Left cardiac atrium (tissue), 4 donors: ENCODE measurements around the gene PAXIP1. TPM values are rescaled to one million over a fixed set of nuclear protein-coding genes. Genes with fewer than 3 reads are reported as not detected.
"Not testable (repeated sequence)": the region's sequence is repeated elsewhere in the genome, so short reads cannot be mapped to it uniquely, and the experiment has no call there.

ENCODE experiments used
- ATAC-seq, 2 donors: fragments of 200-7000 bp; cut with Tn5 transposase; one replicate each; pipeline ENCODE4 v1.9.1; 2020; ENCODE audit warnings: mild to moderate bottlenecking in 2 of 2, moderate library complexity in 2 of 2
- DNase-seq: peaks from one replicate; pipeline ENCODE4 v3.0.0-alpha.2; 2020
- intact Hi-C, 2 donors: fragments of 100-400 bp; cut with DNase I; formaldehyde crosslinking; loops; one replicate each; pipeline versions ENCODE4 v1.14.1 to v1.15.1; 2022 to 2023
- long read RNA-seq: library from polyadenylated mRNA; unstranded; transcript quantifications from one replicate; pipeline ENCODE4 v2.0.0, GENCODE V29; 2021
- total RNA-seq, 2 donors: library from RNA; stranded (reverse); fragmentation: NEBNext Ultra II Directional; extraction: Animal tissue kit (Norgen Biotek cat#: 25700); gene quantifications; one replicate each; pipeline ENCODE4 v1.2.1, GENCODE V29; 2021
- donor health status: DM: no; HTN: yes; CAD: no.
- donor health status: DM: no; HTN: yes; CAD: no; lungs with severe emphysema.
- donor health status: DM: yes; HTN: yes; CAD: no.
- donor health status: Dilated cardiomyopathy.

PAXIP1 gene
- total RNA-seq, result 1 to 10 TPM; 7.9 to 8.7 TPM
- long read RNA-seq, partial matches to known transcripts, result 2 of 3 reads
- long read RNA-seq, other reads (novel, unspliced or antisense), result 0 of 3 reads

- intact Hi-C loops, result no loop called here
- DNase-seq, result no peak
- ATAC-seq, result peak; percentile 82 to 83
Measured at GRCh38 chr7:155003092-155003375, at the start of gene PAXIP1. Gene PAXIP1 (minus strand): TSS chr7:155003124. CDS start chr7:155002929, 195 bp downstream.

GRCh38 chr7:155051355-155051754 lies 48.4 kb upstream of the PAXIP1 start:
- intact Hi-C loops, result no loop called here
- no peak for DNase-seq
- no peak for ATAC-seq

GRCh38 chr7:155048006-155048405 lies 45.1 kb upstream of the PAXIP1 start:
- DNase-seq, result no peak
- no peak for ATAC-seq
- intact Hi-C loops, result no loop called here

- DNase-seq, result no peak
- no peak for ATAC-seq
- intact Hi-C loops, result no loop called here
Measured at GRCh38 chr7:155043756-155044155, 40.8 kb upstream of the PAXIP1 start.

GRCh38 chr7:155038335-155038734 lies 35.4 kb upstream of the PAXIP1 start:
- DNase-seq (no peak), ATAC-seq (no peak)
- intact Hi-C loops, result no loop called here

- intact Hi-C loops, ATAC-seq, DNase-seq: not testable (repeated sequence)
Measured at GRCh38 chr7:155034495-155034894, 31.6 kb upstream of the PAXIP1 start.

GRCh38 chr7:155032978-155033377 lies 30.1 kb upstream of the PAXIP1 start:
- intact Hi-C loops, result no loop called here
- no peak for ATAC-seq
- no peak for DNase-seq

- DNase-seq, result no peak
- intact Hi-C loops, result no loop called here
- ATAC-seq, result no peak
Measured at GRCh38 chr7:155027879-155028278, 25.0 kb upstream of the PAXIP1 start.

GRCh38 chr7:155021699-155022145 lies 18.8 kb upstream of the PAXIP1 start:
- no peak for ATAC-seq
- DNase-seq, result no peak
- intact Hi-C loops, result no loop called here

GRCh38 chr7:155020996-155021395 lies 18.1 kb upstream of the PAXIP1 start:
- no peak for ATAC-seq

GRCh38 chr7:155017834-155018233 lies 14.9 kb upstream of the PAXIP1 start:
- intact Hi-C loops, result no loop called here
- ATAC-seq, result no peak
- no peak for DNase-seq

More at GRCh38 chr7:155020996-155021395, 18.1 kb upstream of the PAXIP1 start:
- intact Hi-C loops, result no loop called here
- DNase-seq, result no peak

- ATAC-seq (no peak), DNase-seq (no peak)
- intact Hi-C loops, result no loop called here
Measured at GRCh38 chr7:155011086-155011485, 8.2 kb upstream of the PAXIP1 start.

- intact Hi-C loops, result no loop called here
- ATAC-seq (no peak), DNase-seq (no peak)
Measured at GRCh38 chr7:155009570-155010157, 6.7 kb upstream of the PAXIP1 start.

GRCh38 chr7:155007947-155008346 lies 5.0 kb upstream of the PAXIP1 start:
- no peak for DNase-seq
- no peak for ATAC-seq
- intact Hi-C loops, result no loop called here

- peak; percentile 98 for ATAC-seq
- intact Hi-C loops, result no loop called here
- DNase-seq, result peak; percentile 84
Measured at GRCh38 chr7:155003376-155004214, 671 bp upstream of the PAXIP1 start.

GRCh38 chr7:155002411-155003091 lies 373 bp downstream of the PAXIP1 start:
- intact Hi-C loops, result no loop called here
- ATAC-seq, result peak; percentile 21 to 28
- DNase-seq, result peak; percentile 44

GRCh38 chr7:155001756-155002410 lies 1.0 kb downstream of the PAXIP1 start:
- DNase-seq (no peak), ATAC-seq (no peak)
- intact Hi-C loops, result no loop called here

GRCh38 chr7:155000795-155001194 lies 2.1 kb downstream of the PAXIP1 start:
- intact Hi-C loops, result no loop called here
- ATAC-seq, result no peak

GRCh38 chr7:154998481-154998880 lies 4.4 kb downstream of the PAXIP1 start:
- intact Hi-C loops, result no loop called here
- DNase-seq (no peak), ATAC-seq (no peak)

More at GRCh38 chr7:155000795-155001194, 2.1 kb downstream of the PAXIP1 start:
- no peak for DNase-seq
